Loucy (cell line): ENCODE measurements around the gene C1orf167.

Source experiments
- CTCF ChIP-seq: fragments of 200-600 bp; sonication (generic); conservative IDR thresholded peaks from 2 replicates; pipeline ENCODE4 v1.5.1; 2014; ENCODE audit warnings: mild to moderate bottlenecking, antibody characterized with exemption, low read length
- EZH2phosphoT487 ChIP-seq: fragments of 200-600 bp; IDR thresholded peaks from 2 replicates; pipeline ENCODE4 v1.6.1; 2018; ENCODE audit warnings: antibody characterized with exemption, mild to moderate bottlenecking, moderate library complexity, borderline replicate concordance

GRCh38 chr1:11765661-11766428 lies 3.9 kb downstream of the C1orf167 start:
- TF ChIP-seq CTCF, result no peak
- TF ChIP-seq EZH2phosphoT487, result no peak
